ENCODE results near the gene LDHAL6A. TPM values are rescaled to one million over a fixed set of nuclear protein-coding genes. Genes with fewer than 3 reads are reported as not detected.
"Not testable (repeated sequence)": the region's sequence is repeated elsewhere in the genome, so short reads cannot be mapped to it uniquely, and the experiment has no call there.

LDHAL6A gene
- not detected for polyA plus RNA-seq (2012; ENCODE audit: insufficient read depth, insufficient read length)

GRCh38 chr11:18455686-18456372, at the start of gene LDHAL6A:
LDHAL6A (plus strand) TSS chr11:18455856; CDS start chr11:18456681, 825 bp downstream.
- no peak for DNase-seq (ENCODE audit: low read depth, low spot score)
- H3K4me3 ChIP-seq (ENCODE audit: low read length), result no peak within 1 kb of the TSS

- H3K4me3 ChIP-seq (ENCODE audit: low read length); DNase-seq (ENCODE audit: low read depth, low spot score): not testable (repeated sequence)
Measured at GRCh38 chr11:18407400-18407799, 48.3 kb upstream of the LDHAL6A start.

- no peak for DNase-seq (ENCODE audit: low read depth, low spot score)
- no peak overlapping the region for H3K4me3 ChIP-seq (ENCODE audit: low read length)
Measured at GRCh38 chr11:18408558-18409291, 46.9 kb upstream of the LDHAL6A start.

- DNase-seq (ENCODE audit: low read depth, low spot score), result no peak
- no peak overlapping the region for H3K4me3 ChIP-seq (ENCODE audit: low read length)
Measured at GRCh38 chr11:18416459-18416858, 39.2 kb upstream of the LDHAL6A start.

GRCh38 chr11:18419040-18419439, 36.6 kb upstream of the LDHAL6A start:
- no peak overlapping the region for H3K4me3 ChIP-seq (ENCODE audit: low read length)
- DNase-seq (ENCODE audit: low read depth, low spot score), result no peak

- H3K4me3 ChIP-seq (ENCODE audit: low read length), result no peak overlapping the region
- no peak for DNase-seq (ENCODE audit: low read depth, low spot score)
Measured at GRCh38 chr11:18420067-18420466, 35.6 kb upstream of the LDHAL6A start.

- no peak for DNase-seq (ENCODE audit: low read depth, low spot score)
Measured at GRCh38 chr11:18427240-18427639, 28.4 kb upstream of the LDHAL6A start.

GRCh38 chr11:18429332-18429731, 26.3 kb upstream of the LDHAL6A start:
- DNase-seq (ENCODE audit: low read depth, low spot score), result no peak
- no peak overlapping the region for H3K4me3 ChIP-seq (ENCODE audit: low read length)

More at GRCh38 chr11:18427240-18427639, 28.4 kb upstream of the LDHAL6A start:
- no peak overlapping the region for H3K4me3 ChIP-seq (ENCODE audit: low read length)

GRCh38 chr11:18438691-18439090, 17.0 kb upstream of the LDHAL6A start:
- DNase-seq (ENCODE audit: low read depth, low spot score), result no peak
- no peak overlapping the region for H3K4me3 ChIP-seq (ENCODE audit: low read length)

GRCh38 chr11:18449251-18449650, 6.4 kb upstream of the LDHAL6A start:
- H3K4me3 ChIP-seq (ENCODE audit: low read length), result no peak overlapping the region
- no peak for DNase-seq (ENCODE audit: low read depth, low spot score)

- DNase-seq (ENCODE audit: low read depth, low spot score), result no peak
- H3K4me3 ChIP-seq (ENCODE audit: low read length), result no peak overlapping the region
Measured at GRCh38 chr11:18452927-18453326, 2.7 kb upstream of the LDHAL6A start.

- H3K4me3 ChIP-seq (ENCODE audit: low read length), result no peak overlapping the region
- no peak for DNase-seq (ENCODE audit: low read depth, low spot score)
Measured at GRCh38 chr11:18457450-18457849, 1.8 kb downstream of the LDHAL6A start.

GRCh38 chr11:18459634-18460033, 4.0 kb downstream of the LDHAL6A start:
- H3K4me3 ChIP-seq (ENCODE audit: low read length), result no peak overlapping the region
- no peak for DNase-seq (ENCODE audit: low read depth, low spot score)

- no peak overlapping the region for H3K4me3 ChIP-seq (ENCODE audit: low read length)
- DNase-seq (ENCODE audit: low read depth, low spot score), result no peak
Measured at GRCh38 chr11:18461909-18462308, 6.3 kb downstream of the LDHAL6A start.

GRCh38 chr11:18463439-18463838, 7.8 kb downstream of the LDHAL6A start:
- no peak for DNase-seq (ENCODE audit: low read depth, low spot score)
- no peak overlapping the region for H3K4me3 ChIP-seq (ENCODE audit: low read length)

GRCh38 chr11:18466402-18466801, 10.7 kb downstream of the LDHAL6A start:
- H3K4me3 ChIP-seq (ENCODE audit: low read length), result no peak overlapping the region
- no peak for DNase-seq (ENCODE audit: low read depth, low spot score)

- no peak overlapping the region for H3K4me3 ChIP-seq (ENCODE audit: low read length)
- no peak for DNase-seq (ENCODE audit: low read depth, low spot score)
Measured at GRCh38 chr11:18468059-18468458, 12.4 kb downstream of the LDHAL6A start.

- no peak for DNase-seq (ENCODE audit: low read depth, low spot score)
- no peak overlapping the region for H3K4me3 ChIP-seq (ENCODE audit: low read length)
Measured at GRCh38 chr11:18468961-18469360, 13.3 kb downstream of the LDHAL6A start.

- DNase-seq (ENCODE audit: low read depth, low spot score), result no peak
- no peak overlapping the region for H3K4me3 ChIP-seq (ENCODE audit: low read length)
Measured at GRCh38 chr11:18471995-18472394, 16.3 kb downstream of the LDHAL6A start.

- H3K4me3 ChIP-seq (ENCODE audit: low read length), result no peak overlapping the region
- DNase-seq (ENCODE audit: low read depth, low spot score), result no peak
Measured at GRCh38 chr11:18472587-18472986, 16.9 kb downstream of the LDHAL6A start.

GRCh38 chr11:18479063-18479462, 23.4 kb downstream of the LDHAL6A start:
- no peak for DNase-seq (ENCODE audit: low read depth, low spot score)
- H3K4me3 ChIP-seq (ENCODE audit: low read length), result no peak overlapping the region
